ENCODE measurements around the gene TBL1X.

DNA sequence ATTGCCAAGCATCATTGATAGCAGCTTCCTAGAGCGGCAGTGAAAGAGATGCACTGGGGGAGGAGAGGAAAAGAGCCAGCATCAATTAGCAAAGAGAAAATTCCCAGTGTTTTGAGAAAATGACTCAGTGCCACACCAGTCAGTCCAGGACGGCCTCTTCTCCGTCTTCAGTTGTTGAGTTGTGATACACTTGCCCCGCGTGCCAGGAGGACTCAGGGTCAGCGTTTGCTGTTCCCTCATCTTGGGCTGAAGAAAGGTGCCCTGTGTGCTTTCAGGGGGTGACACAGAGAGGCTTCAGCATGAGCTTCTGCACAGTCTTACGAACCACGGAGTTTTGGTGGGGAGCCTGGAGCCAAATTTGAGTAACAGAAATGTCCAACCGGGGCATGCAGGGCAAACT is 218.5 kb downstream of the TBL1X start:
- TF ChIP-seq, protein P1, sequence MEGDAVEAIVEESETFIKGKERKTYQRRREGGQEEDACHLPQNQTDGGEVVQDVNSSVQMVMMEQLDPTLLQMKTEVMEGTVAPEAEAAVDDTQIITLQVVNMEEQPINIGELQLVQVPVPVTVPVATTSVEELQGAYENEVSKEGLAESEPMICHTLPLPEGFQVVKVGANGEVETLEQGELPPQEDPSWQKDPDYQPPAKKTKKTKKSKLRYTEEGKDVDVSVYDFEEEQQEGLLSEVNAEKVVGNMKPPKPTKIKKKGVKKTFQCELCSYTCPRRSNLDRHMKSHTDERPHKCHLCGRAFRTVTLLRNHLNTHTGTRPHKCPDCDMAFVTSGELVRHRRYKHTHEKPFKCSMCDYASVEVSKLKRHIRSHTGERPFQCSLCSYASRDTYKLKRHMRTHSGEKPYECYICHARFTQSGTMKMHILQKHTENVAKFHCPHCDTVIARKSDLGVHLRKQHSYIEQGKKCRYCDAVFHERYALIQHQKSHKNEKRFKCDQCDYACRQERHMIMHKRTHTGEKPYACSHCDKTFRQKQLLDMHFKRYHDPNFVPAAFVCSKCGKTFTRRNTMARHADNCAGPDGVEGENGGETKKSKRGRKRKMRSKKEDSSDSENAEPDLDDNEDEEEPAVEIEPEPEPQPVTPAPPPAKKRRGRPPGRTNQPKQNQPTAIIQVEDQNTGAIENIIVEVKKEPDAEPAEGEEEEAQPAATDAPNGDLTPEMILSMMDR (IDR thresholded peaks at IDR 0.05), result no peak
- no peak for TF ChIP-seq POLR2A (IDR thresholded peaks at IDR 0.05)
- TF ChIP-seq EP300 (IDR thresholded peaks at IDR 0.05), result no peak

Data from stomach (tissue), 4 donors.